CD4-positive, alpha-beta T cell treated with Interleukin-10 for 1 hour (primary cell): ENCODE measurements around the gene ZNF236.
"Not testable (repeated sequence)": the region's sequence is repeated elsewhere in the genome, so short reads cannot be mapped to it uniquely, and the experiment has no call there.

Experiments used
- DNase-seq: peaks from one replicate; pipeline ENCODE4 v3.0.0-alpha.2; 2020

ZNF236 gene

DNA sequence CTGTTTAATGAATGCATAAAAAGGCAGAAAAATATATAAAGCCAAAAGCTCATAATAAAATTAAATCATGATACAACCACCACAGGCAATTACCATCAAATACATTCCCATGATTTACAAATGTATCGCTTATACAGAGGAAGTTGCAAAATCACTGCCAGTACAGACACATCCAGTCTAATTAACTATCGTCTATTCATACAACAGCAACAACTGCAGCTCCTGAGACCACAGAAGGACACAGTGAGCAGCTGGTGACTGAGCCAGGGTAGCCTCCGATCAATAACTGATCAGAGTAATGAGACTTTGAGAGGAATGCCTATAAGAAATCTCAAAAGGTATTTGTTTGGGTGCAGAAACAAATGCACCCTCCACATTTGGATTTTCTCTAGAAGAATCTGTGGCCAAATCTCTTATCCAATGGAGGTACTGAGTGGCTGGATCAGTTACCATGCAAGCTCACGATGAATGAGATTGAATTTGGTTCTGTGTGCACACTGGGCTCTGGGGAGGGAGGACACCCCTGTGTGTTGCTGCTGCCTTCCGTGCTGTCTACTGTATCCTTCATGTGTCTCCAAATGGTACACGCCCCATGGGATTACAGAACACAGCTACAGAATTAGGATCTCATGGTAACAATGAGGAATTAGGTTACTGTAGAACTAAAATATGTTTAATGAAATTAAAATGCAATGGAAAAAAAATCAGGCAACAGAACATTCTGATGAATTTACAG lies 190.6 kb downstream of the ZNF236 start:
- DNase-seq: no peak

DNA sequence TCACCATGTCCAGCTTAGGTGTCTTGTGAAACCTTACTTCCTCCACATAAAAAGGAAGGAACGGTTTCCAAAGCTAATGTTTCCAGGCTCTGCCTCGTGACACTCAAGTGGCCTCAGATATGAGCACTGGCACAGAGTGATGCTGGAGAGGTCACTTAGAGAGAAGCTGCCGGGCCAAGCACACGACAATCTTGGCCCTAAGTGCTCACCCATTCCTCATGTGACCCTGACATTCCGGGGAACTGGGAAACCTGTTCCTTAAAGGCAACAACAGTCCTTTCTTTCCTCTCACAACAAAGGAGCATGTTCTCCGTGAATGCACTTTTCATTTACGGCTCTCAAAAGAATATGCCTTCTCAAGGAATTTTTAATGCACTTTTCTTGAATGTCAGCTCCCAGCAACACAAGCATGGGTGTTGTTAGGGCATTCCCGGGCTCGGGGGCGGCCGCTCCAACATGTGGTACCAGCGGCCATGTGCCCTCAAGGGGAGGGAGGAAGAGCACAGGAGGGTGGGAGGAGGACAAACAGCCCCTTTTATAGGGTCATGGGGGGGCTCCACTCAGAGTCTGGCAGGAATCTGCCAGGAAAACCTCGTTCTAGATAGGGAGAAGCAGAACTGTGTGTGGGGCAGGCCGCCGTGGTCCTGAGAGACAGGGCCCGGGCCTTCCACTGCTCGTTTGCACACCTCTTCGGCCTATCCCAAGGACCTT lies 191.6 kb downstream of the ZNF236 start:
- DNase-seq: no peak

DNA sequence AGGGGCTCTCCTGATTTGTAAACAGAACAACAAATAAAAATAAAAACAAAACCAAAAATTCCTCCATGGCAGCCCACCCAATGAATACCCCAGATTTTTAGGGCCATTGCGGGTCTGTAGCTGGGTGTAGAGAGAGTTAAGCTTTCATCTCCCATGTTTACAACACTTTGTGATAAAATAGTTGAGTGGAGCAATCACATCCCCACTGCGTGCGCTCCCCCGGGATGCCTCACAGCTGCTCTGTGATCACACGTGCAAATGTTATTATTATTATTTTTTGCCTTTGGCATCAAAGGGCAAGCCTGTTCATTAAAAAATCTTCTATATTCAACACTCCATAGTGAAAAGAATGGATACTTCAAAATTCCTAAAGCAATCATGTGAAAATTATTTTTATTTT lies 192.2 kb downstream of the ZNF236 start:
- no peak for DNase-seq

DNA sequence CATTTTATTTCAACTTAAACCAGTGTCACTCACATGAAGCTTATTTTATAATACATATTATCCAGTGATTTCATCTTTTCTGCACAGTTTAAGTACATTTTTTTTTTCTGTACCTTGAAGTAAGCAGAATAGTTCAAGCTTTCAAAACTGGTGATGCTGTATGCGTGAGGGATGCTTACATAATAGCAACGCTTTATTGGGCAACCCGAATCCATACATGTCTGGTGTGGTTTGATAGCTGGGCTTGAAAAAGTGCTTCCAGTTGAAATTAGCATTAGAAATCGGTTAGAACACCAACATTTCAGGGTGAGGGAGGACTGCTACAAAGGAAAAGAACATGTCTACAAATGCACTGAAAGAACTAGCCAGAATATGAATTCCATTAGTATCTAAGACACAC lies 192.8 kb downstream of the ZNF236 start:
- DNase-seq: no peak

DNA sequence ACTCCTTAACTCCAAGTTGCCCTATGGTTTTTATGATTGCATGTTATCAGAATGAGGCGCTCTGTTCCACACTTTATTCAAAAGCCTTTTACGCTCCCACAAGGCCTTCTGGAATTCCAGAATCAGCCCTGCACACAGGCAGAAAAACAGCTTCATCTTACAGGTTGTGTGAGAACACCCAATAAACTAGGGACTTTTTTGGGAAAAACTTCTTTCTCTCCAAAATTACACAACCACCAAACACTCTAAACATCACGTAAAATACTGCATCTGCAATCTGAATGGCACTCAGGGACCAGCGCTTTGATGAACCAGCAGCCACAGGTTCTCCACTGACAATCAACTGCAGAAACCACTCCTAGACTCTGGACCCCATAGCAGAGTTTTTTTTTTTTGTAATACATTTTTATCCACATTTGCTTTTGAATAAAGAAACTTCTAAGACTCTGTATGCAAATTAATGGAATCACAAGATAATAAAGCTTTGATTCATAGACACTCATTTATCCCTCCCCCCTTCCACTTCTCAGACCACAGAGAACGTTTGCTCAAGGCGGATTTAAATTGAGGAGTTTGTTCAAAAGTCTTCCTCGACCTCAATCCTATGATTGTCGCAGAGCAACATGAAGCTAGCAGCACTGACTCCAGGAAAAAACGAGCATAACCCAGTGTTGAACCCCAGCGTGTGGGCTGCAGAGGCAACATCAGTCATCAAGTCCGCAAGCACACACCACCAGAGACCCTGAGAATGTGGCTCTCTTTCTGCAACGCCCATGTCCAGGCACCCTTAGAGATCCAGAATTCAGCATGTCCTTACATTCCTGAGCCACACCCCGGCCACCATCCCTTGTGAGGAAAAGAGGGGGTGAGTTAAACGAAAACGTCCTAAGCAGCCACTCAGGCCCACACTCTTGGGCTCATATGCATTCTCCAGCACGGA lies 193.7 kb downstream of the ZNF236 start:
- no peak for DNase-seq

DNA sequence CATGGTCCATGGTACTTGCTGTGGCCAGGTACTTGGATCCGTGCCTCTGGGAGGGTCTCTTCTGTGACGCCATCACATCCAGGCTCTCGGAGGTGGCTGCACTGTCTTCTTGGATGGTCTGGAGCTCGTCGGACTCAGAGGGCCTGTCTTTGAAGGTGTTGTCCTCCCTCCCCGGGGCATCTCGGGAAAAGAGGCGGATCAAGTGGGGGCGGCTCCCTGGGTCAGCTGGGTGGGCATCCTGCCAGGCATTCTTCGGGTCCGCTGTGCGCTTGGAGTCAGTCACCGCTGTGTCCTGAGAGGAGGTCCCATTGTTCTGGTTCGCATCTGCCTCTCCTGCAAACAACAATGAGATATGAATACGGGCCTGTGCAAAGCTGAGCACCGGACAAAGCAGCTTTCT lies 194.6 kb downstream of the ZNF236 start:
- no peak for DNase-seq

DNA sequence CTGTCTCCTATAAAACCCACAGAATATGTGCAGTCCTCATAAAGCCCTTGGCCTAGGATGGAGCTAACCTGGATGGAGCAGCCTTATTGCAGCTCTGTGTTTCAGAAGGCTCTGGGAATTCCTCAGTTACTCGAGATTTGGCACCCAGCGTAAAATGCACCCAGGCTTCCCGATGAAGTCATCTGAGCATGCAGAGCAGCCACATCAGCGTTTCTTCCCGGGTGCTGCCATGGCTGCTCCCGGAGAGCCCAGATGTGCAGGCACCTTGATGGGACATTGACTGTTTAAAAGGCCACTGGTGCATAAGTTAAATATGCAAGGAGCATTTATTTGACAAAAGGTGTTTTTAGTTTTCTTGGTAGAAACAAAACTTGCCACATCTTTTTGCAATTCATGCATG lies 195.0 kb downstream of the ZNF236 start:
- no peak for DNase-seq

DNA sequence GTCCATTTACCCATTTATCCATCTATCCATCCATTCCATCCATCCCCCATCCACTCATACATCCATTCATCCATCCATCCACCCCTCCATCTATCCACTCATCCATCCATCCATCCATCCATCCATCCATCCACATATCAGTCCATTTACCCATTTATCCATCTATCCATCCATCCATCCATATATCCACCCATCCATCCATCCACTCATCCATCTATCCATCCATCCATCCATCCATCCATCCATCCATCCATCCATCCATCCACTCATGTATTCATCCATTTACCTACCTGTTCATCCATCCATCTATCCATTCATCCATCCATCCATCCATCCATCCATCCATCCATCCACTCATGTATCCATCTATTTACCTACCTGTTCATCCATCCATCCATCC lies 196.3 kb downstream of the ZNF236 start:
- not testable (repeated sequence) for DNase-seq

DNA sequence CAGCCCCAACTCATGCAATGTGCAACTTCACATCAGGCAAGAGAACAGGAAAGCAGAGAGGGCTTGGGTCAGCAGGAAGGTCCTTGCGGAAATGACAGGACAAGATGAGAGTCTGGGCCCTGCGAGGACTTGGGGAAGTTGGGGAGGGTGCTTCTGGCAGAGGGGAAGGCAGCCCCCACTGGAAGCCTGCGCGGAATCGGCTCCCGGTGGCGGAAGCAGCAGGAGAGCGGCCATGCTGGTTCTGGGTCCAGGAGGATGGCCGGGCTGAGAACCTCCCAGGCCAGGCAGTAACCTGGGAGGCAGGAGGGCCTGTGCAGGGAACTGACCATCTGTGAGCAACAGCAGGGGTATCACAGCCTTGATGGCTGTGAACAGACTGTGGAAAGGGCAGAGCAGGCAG lies 197.3 kb downstream of the ZNF236 start:
- no peak for DNase-seq
